Stimulated activated CD4-positive, alpha-beta T cell treated with anti-CD3 and anti-CD28 coated beads, Interleukin-4, amount 100 ng/mL, for 1 hour (primary cell): ENCODE results near the gene PRSS56.
"Not testable (repeated sequence)": the region's sequence is repeated elsewhere in the genome, so short reads cannot be mapped to it uniquely, and the experiment has no call there.

Source experiments
- DNase-seq: peaks from one replicate; pipeline ENCODE4 v3.0.0-alpha.2; 2020

PRSS56 gene

DNA sequence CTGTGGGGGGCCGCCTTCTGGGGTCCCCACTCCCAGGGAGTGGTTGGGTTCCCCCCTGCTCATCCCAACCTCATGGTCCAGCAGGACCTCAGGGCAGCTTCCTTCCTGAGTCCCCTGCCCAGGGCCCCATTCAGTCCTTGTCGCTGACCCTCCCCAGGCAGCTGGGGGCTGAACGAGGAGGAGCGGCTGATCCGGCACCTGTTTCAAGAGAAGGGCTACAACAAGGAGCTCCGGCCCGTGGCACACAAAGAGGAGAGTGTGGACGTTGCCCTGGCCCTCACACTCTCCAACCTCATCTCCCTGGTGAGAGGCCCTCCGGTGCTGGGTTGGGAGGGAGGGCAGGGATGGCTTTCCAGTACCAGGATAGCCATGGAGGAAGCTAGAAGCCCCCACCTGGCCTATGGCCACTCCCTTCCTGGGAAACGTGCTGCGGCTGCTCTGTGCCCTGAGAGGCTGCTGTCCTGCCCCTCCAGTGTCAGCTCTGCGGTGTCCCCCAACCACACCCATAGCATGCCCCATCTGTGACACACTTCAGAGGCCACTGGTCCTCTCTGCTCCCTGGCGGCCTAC lies 6.3 kb downstream of the PRSS56 start:
- no peak for DNase-seq

DNA sequence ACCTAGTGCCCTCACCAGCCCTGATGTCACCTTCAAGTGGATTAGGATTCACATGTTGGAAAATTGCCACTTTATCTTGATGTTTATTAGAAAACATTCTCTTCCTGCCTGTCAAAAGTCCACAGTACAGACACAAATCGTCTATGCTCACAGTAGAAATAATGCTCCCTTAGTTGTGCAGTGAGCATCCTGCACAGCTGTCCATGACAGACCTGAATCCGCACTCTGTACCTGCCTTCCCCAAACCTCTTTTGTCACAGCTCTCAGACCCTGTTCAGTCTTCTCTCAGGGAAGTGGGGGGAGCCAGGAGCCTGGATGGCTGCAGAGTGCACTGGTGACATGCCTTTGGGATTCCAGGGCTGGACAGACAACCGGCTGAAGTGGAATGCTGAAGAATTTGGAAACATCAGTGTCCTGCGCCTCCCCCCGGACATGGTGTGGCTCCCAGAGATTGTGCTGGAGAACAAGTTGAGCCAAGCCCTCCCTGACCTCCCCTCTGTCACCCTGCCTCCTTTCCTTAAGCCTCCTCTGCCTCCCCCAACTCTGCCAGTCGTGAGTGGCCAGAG lies 7.8 kb downstream of the PRSS56 start:
- DNase-seq = no peak

DNA sequence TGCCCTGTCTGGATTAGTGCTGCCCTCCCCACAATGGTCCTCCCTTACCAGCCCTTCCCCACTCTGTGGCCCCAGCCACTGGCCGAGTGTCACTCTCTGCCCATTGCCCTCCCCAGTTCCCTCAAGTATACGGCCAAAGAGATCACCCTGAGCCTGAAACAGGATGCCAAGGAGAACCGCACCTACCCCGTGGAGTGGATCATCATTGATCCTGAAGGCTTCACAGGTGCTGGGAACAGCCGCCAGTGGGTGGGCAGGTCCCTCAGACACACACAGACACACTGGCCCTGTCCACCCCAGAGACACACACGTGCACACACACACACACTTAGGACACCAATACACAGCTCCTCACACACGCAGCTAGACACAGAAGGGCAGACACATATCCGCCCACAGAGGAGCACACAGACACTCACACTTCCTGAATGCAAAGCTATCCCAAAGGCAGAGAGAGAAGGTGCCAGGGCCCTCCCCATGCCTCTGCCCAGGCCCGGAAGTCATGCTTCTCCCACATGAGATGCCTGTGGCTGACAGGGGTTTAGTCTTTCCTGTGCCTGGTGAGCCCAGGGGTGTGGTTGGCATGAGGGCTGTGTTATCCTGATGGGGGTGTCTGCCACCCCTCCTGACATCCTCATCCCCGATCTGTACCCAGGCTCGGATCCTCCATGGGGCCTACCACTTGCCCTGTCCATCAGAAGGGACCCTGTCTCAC lies 8.7 kb downstream of the PRSS56 start:
- no peak for DNase-seq

DNA sequence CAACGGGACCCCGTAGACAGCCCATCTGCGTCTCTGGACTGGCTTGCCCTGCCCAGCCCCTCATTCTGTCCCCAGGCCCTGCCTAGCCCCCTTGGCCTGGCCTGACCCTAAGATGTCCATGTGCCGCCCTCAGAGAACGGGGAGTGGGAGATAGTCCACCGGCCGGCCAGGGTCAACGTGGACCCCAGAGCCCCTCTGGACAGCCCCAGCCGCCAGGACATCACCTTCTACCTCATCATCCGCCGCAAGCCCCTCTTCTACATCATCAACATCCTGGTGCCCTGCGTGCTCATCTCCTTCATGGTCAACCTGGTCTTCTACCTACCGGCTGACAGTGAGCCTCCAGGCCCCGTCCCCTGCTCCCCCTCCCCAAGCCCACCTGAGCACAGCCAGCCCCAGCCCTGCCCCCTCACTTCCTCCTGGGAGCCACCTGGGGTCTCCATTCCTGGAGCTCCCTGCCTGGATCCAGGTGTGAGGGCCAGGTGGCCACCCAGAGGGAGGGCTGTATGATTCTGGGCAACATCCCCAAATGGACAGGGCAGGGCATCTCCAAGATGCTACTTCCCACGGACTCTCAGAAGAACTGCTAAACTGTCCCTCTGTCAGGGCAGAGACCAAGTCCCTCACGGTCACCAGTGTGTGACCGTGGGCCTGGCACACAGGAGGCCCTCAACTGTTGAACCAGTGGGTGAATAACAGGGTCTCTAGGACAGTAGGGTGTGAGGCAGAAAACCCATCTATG lies 9.8 kb downstream of the PRSS56 start:
- no peak for DNase-seq

DNA sequence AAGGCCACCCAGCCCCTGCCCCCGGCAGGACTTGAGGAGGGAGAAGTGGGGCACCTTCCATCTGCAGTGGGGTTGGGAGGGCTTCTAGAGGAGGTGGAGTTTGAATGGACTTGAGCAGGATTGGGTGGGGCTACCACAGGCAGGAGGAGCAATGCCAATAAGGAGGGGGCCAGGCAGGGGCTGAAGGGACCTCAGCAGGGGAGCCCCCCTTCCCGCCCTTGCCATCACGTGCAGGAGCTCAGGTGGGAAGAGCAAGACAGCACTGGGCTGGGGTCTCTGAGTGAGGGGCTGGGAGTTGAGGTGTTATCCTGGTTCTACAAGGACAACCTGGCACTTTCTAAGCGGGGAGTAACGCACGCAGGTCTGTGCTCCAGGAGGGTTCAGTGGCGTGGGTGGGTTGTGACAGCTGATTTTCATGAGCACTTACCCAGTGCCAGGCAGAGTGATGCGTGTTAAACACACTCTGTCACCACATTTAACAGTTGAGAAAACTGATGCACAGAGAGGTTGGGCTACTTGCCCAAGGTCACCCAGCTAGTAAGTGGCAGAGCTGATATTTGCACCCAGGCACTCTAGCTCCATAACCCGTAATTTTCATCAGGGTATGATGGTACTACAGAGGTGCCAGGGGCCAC lies 10.6 kb downstream of the PRSS56 start:
- DNase-seq = no peak

DNA sequence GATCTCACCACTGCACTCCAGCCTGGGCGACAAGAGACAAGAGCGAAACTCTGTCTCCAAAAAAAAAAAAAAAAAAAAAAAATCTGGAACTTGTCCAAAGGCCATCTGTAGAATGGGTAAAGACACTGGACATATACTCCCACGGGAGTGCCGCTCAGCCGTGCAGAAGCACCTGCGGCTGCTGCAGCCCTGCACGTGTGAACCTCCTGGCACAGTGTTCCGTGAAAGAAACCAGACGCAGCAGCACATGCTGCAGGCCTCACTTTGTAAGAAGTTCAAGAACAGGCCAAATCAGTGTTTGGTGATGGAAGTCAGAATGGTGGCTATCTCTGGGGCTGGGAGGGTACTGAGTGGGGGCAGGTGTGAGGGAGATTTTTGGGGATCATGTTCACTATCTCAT lies 12.2 kb downstream of the PRSS56 start:
- no peak for DNase-seq

DNA sequence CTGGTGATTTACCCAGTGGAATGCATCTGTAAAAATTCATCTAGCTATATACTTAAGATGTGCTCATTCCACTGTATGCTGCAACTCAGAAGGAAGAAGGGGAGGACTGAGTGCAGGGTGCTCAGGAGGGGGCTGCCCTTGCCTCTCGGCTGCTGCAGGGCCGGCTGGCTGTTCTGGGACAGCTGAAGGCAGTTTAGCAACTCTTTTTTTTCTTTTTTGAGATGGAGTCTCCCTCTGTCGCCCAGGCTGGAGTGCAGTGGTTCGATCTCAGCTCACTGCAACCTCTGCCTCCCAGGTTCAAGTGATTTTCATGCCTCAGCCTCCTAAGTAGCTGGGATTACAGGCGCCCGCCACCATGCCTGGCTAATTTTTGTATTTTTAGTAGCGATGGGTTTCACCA lies 12.6 kb downstream of the PRSS56 start:
- DNase-seq = not testable (repeated sequence)

DNA sequence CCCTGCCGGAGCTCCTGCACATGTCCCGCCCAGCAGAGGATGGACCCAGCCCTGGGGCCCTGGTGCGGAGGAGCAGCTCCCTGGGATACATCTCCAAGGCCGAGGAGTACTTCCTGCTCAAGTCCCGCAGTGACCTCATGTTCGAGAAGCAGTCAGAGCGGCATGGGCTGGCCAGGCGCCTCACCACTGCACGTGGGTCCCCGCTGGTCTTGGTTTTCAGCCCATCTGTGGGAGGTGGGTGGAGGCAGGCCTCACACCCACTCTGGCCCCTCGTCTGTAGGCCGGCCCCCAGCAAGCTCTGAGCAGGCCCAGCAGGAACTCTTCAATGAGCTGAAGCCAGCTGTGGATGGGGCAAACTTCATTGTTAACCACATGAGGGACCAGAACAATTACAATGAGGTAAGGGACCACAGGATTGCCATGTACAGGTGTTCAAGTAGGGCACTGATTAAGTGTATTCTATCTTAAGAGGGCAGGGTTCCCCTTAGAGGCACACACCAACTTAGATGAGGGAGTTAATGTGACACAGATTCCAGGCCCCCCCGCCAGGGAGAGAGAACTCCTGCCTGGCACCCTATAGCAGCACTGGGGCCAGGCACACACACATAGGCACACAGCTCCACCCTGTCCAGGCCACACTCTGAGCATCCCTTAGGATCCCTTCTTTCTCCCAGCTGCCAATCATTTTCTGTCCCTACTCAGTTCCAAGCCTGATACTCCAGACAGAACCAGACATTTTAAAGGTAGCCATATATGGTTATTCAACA lies 13.9 kb downstream of the PRSS56 start:
- no peak for DNase-seq

DNA sequence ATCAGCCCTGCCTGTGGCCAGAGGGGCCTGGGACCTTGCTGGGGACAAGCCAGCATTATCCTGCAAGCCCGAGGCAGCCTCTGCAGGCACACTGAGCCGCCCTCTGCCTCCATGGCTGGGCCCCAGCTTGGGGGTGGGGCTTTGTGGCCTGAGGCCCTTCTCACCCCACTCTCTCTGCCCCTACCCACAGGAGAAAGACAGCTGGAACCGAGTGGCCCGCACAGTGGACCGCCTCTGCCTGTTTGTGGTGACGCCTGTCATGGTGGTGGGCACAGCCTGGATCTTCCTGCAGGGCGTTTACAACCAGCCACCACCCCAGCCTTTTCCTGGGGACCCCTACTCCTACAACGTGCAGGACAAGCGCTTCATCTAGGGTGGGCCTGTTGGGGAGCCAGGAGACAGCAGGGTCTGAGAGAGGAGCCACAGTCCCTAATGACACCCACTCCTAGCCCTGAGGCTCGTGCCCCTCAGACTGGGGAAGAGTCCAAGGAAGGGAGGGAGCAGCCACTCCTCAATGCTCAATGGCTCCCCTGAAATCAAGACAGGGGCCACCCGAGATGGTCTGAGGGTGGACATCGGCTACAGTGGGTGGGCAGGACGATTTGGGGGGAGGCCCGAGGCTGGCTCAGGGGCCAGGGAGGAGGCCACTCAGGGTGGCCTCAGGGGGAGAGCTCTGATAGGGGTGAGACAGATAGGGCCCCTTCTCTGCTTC lies 14.9 kb downstream of the PRSS56 start:
- DNase-seq = no peak

DNA sequence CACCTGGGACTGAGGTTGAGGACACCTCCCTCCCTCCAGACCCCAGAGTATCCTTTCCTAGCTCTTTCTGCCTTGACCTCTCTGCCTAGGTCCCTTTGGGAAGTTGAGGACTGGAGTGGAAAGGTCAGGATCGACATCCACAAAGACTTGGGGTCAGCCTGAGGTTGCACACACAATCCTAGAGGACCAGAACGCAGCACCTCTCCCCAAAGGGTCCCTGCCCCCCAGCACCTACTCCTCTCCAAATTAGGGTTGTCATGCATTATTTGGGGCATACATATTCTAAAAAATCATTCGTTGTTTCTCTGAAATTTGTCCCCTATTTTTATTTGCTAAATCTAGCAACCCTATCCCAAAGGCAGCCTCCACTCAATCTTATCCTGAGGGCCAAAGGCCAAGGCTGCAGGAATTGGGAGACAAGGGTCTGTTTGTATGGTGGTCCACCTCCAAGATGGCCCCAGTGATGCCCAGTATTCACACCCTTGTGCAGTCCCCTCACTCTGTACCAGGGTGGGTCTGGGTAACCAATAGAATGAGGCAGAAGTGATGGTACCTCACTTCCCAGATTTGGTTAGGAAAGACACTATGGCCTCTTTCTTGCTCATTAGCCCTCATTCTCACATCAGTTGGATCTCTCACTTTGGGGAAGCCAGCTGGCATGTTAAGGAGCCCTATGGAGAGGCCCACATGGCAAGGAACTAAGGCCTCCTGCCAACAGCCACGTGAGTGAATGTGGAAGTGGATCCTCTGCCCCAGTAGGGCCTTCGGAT lies 15.8 kb downstream of the PRSS56 start:
- DNase-seq = no peak

DNA sequence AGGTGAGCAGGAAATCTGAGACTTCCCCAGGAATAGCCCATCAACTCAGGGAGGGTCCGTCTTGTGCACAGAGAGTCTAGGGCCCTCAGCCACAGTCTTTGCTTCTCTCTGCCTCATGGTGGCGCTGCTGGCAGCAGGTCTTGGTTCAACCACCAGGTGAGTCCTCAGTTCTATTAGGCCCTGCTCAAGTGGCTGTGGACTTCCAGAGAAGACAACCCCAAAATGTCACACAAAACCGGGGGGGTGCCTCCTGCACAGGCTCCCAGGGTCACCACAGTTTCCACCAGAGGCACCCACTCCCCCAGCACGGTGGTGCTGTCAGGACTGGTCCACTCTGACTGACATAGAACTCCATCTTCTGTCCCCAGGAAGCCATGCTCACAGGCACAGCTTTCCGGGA lies 16.9 kb downstream of the PRSS56 start:
- no peak for DNase-seq

DNA sequence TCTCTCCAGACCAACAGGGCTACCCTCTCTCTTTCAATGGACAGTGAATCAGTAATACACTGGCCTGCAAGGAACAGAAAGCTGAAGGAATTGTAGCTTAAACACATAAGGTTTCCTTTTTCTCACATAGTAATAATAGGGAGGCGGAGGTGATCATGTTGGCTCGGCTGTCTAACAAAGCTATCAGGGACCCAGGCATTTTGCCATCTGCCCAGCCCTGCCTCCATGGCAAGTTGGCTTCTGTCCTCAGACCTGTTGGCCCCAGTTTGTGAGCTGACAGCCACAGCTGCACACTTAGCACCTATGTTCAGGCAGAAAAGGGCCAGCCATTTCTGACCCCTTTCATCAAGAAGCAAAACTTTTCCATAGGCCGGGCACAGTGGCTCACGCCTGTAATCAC lies 17.3 kb downstream of the PRSS56 start:
- no peak for DNase-seq

DNA sequence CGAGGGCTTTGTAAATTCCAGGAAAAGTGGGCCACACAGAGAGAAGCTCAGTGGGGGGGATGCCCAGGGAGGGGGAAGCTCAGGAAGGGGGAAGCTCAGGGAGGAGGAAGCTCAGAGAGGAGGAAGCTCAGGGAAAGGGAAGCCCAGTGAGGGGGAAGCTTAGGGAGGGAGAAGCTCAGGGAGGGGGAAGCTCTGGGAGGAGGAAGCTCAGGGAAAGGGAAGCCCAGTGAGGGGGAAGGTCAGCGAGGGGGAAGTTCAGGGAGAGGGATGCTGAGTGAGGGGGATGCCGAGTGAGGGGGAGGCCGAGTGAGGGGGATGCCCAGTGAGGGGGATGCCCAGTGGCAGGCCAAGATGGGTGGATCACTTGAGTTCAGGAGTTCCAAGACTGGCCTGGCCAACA lies 18.5 kb downstream of the PRSS56 start:
- no peak for DNase-seq

DNA sequence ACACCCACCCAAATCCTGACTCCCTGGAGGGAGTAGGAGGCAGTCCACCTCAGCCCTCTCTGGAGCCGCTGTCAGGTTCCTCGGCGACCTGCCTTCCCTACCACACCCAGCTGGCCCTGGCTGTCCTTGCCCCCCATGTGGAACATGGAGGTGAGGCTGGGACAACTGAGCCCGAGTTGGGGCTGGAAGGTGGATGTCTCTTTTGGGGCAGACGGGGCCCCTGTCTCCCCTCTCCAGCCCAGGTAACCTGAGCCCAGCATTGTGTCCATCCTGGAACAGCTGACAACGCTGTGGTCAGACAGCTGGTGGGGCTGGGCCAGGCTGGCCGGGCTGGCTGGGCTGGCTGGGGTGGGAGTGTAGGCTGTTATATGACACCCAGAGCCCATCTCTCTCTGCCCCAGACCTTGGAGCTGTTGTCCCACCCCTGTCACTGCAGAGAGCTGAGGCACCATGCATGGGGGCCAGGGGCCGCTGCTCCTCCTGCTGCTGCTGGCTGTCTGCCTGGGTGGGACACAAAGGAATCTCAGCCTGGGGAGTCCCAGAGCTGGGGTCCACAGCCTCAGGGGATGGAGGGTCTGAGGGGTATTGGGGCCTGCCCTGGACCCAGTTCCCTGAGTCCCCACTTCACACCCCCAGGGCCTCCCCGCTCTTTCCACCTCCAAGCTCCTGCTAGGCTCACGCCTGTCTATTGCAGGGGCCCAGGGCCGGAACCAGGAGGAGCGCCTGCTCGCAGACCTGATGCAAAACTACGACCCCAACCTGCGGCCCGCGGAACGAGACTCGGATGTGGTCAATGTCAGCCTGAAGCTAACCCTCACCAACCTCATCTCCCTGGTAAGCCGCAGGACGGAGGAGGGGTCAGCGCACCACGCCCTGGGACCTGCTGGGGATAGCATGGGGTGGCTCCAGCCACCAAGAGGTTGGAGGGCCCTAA lies 19.4 kb downstream of the PRSS56 start, which contains the start of gene CHRNG:
Gene CHRNG, plus strand, starts transcription at position 395 of the 934 bp plus-strand sequence. Its CDS starts 56 bp downstream, at position 451.
- DNase-seq = no peak

DNA sequence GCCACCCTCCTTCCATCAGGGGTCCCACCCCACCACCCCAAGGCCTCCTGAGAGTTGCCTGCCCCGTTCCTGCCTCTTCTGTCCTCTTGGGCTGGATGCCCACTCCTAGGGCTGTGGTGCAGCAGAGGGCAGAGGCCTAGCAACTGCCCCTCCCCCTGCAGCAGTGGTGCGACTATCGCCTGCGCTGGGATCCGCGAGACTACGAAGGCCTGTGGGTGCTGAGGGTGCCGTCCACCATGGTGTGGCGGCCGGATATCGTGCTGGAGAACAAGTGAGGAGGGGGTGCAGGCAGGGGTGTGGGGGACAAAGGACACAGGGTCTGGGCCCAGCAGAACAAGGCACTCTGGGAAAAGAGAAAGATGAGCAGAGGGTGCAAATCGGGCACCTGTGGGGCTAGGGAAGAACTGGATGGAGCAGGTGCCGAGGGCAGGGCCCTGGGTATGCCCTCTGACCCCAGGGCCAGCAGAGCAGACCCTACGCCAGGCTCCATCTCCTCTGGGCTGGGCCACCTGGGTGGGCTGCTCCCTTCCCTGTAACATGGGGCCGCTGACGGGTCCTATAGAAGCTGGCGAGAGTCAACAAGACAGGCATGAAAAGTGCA lies 20.4 kb downstream of the PRSS56 start:
- DNase-seq = no peak

DNA sequence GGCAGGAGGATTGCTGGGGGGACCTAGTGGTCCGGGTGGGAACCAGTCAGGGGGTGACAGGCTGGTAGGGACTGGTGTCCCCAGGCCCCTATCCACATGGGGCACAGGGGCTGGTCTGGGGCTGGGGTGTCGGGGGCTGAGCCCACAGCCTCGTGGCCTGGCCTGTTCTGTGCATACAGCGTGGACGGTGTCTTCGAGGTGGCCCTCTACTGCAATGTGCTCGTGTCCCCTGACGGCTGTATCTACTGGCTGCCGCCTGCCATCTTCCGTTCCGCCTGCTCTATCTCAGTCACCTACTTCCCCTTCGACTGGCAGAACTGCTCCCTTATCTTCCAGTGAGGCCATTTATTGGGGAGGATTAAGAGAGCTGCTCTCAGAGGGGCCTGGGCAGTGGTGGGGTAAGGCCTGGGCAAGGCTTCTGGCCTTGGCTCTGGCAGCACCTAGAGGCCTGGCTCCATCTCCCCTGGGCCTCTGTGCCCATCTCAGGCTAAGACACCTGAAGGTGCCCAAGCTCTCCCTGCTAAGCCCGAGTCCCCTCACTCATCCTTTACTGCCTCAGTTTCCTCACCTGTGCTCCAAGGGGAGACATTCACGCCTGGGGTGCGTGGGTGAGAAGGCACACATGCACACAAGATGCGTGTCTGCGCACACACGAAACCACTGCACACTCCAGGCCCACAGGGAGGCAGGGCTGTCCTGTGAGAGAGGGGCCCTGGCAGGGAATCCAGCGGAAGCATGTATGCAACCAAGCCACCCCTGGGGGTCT lies 21.2 kb downstream of the PRSS56 start:
- DNase-seq = no peak

DNA sequence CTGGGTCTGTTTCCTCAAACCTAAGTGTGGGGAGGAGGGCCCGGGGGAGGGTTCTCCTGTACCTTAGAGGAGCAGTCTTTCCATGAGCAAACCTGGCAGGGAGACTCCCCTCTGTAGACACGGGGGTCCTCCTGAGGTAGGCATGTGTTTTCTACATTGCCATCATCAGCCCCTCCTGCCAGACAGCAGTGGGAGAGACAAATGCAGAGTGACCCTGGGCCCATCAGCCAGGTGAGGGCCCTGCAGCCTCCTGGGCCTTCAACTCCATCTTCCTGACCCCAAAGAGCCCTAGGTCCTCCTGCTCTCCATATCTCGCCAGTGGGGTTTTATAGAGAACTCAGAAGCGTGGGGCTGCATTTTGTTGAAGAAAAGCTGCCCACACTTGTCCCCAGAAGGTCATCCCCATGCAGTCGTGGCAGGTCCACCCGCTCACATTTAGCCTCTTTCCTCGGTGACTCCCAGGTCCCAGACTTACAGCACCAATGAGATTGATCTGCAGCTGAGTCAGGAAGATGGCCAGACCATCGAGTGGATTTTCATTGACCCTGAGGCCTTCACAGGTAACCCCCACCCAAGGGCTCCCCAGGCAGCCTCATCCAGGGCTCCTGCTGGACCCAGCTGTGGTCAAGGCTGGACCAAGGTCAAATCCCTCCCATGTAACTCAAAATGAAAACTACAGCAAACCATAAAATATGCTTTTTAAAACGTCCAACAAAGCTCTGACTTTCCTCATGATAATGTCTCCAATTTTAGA lies 21.9 kb downstream of the PRSS56 start:
- DNase-seq = no peak
